Trophoblast cell (in vitro differentiated cells and primary cell): ENCODE results near the gene DHRS2. TPM values are rescaled to one million over a fixed set of nuclear protein-coding genes. Genes with fewer than 3 reads are reported as not detected.

Source experiments
- DNase-seq, 2 donors: peaks; one replicate each; pipeline ENCODE4 v3.0.0-alpha.2; 2016
- H2AFZ ChIP-seq: 2 replicates; pipeline ENCODE4 v1.6.1; 2013; ENCODE audit warnings: low read length, moderate library complexity, mild to moderate bottlenecking; ENCODE audit not compliant: insufficient read depth, poor library complexity
- H2AK5ac ChIP-seq: 2 replicates; pipeline ENCODE4 v1.6.1; 2013; ENCODE audit warnings: mild to moderate bottlenecking, low read length
- H2BK120ac ChIP-seq: 2 replicates; pipeline ENCODE4 v1.6.1; 2013; ENCODE audit warnings: low read length, mild to moderate bottlenecking, moderate library complexity; ENCODE audit not compliant: insufficient read depth, poor library complexity
- H2BK12ac ChIP-seq: 2 replicates; pipeline ENCODE4 v1.6.1; 2013; ENCODE audit warnings: mild to moderate bottlenecking, low read length, moderate library complexity
- H2BK5ac ChIP-seq: 2 replicates; pipeline ENCODE4 v1.6.1; 2013; ENCODE audit warnings: low read length, low read depth, moderate library complexity, mild to moderate bottlenecking; ENCODE audit not compliant: poor library complexity
- H3K14ac ChIP-seq: 2 replicates; pipeline ENCODE4 v1.6.1; 2013; ENCODE audit warnings: mild to moderate bottlenecking, low read length
- H3K18ac ChIP-seq: 2 replicates; pipeline ENCODE4 v1.6.1; 2013; ENCODE audit warnings: mild to moderate bottlenecking, low read length
- H3K23ac ChIP-seq: 2 replicates; pipeline ENCODE4 v1.6.1; 2013; ENCODE audit warnings: low read length
- H3K27ac ChIP-seq: 2 replicates; pipeline ENCODE4 v1.5.1; 2013; ENCODE audit warnings: low read depth, mild to moderate bottlenecking, inconsistent platforms, low read length, moderate library complexity
- H3K27me3 ChIP-seq: 2 replicates; pipeline ENCODE4 v1.6.1; 2013; ENCODE audit warnings: inconsistent platforms, mild to moderate bottlenecking, low read length, moderate library complexity; ENCODE audit not compliant: insufficient read depth
- H3K36me3 ChIP-seq, 2 experiments: 1 replicate in 1 of 2; 2 replicates in 1 of 2; pipeline ENCODE4 v1.6.1; 2013; ENCODE audit warnings: low read length in 2 of 2, mild to moderate bottlenecking in 2 of 2, moderate library complexity in 1 of 2; ENCODE audit not compliant: insufficient read depth in 2 of 2, control insufficient read depth in 1 of 2
- H3K4ac ChIP-seq: 2 replicates; pipeline ENCODE4 v1.6.1; 2013; ENCODE audit warnings: low read depth, mild to moderate bottlenecking, low read length, moderate library complexity
- H3K4me1 ChIP-seq, 2 experiments: 1 replicate in 1 of 2; 2 replicates in 1 of 2; pipeline ENCODE4 v1.6.1; 2013; ENCODE audit warnings: low read length in 2 of 2, mild to moderate bottlenecking in 2 of 2, moderate library complexity in 1 of 2; ENCODE audit not compliant: insufficient read depth in 2 of 2, control insufficient read depth in 1 of 2
- H3K4me2 ChIP-seq: 2 replicates; pipeline ENCODE4 v1.6.1; 2013; ENCODE audit warnings: inconsistent platforms, mild to moderate bottlenecking, low read length, moderate library complexity
- H3K4me3 ChIP-seq: 2 replicates; pipeline ENCODE4 v1.5.1; 2013; ENCODE audit warnings: mild to moderate bottlenecking, low read depth, low read length, inconsistent platforms
- H3K79me1 ChIP-seq: one replicate; pipeline ENCODE4 v1.6.1; 2013; ENCODE audit warnings: low read length
- H3K79me2 ChIP-seq: 2 replicates; pipeline ENCODE4 v1.6.1; 2013; ENCODE audit warnings: low read length, mild to moderate bottlenecking; ENCODE audit not compliant: control insufficient read depth, insufficient read depth, poor library complexity
- H3K9ac ChIP-seq: 2 replicates; pipeline ENCODE4 v1.6.1; 2013; ENCODE audit warnings: mild to moderate bottlenecking, low read length
- H3K9me3 ChIP-seq: 2 replicates; pipeline ENCODE4 v1.6.1; 2013; ENCODE audit warnings: low read depth, mild to moderate bottlenecking, control low read depth, inconsistent platforms, low read length; ENCODE audit not compliant: insufficient read depth
- H4K12ac ChIP-seq: 2 replicates; pipeline ENCODE4 v1.6.1; 2013; ENCODE audit warnings: low read depth, mild to moderate bottlenecking, low read length, moderate library complexity
- H4K8ac ChIP-seq: 2 replicates; pipeline ENCODE4 v1.6.1; 2013; ENCODE audit warnings: low read depth, mild to moderate bottlenecking, low read length, moderate library complexity
- H4K91ac ChIP-seq: one replicate; pipeline ENCODE4 v1.6.1; 2013; ENCODE audit warnings: low read depth, mild to moderate bottlenecking, low read length, moderate library complexity
- WGBS: extraction: QIAGEN DNeasy Blood & Tissue Kit; methylation state at CpG from one replicate; pipeline ENCODE4 v1.1.7; 2013; ENCODE audit warnings: missing lambda C conversion rate; ENCODE audit not compliant: insufficient read length, insufficient coverage; ENCODE audit errors: extremely low coverage; 5-methylcytosine and 5-hydroxymethylcytosine counted together
- polyA plus RNA-seq: library from polyadenylated mRNA; stranded (reverse); fragments of 200-250 nt; gene quantifications from 2 replicates; pipeline ENCODE4 v1.2.3, GENCODE V29; 2013

The DHRS2 gene
- 13.6 and 14.0 TPM in 2 replicates for polyA plus RNA-seq

GRCh38 chr14:23636317-23637211 lies at the start of gene DHRS2:
Gene DHRS2 (plus strand): TSS chr14:23636364. CDS start chr14:23638865, 2,501 bp downstream.
- H3K14ac ChIP-seq, result peak within 1 kb of the TSS; percentile 16
- peaks cover 2% of the 10 kb centered on the region for H3K79me2 ChIP-seq
- H3K27ac ChIP-seq, result no peak within 1 kb of the TSS
- H3K36me3 ChIP-seq, result no peaks in the 10 kb centered on the region
- no peak within 1 kb of the TSS for H2BK5ac ChIP-seq
- peaks cover 2% of the 10 kb centered on the region for H3K9me3 ChIP-seq
- H3K4me1 ChIP-seq, result peaks cover 27 to 41% of the 10 kb centered on the region in 2 experiments
- no peak within 1 kb of the TSS for H4K12ac ChIP-seq
- WGBS, result no CpG with 5 or more reads among the region's 23 CpGs
- H3K4me2 ChIP-seq, result no peak within 1 kb of the TSS
- H2BK120ac ChIP-seq, result no peak within 1 kb of the TSS
- no peak within 1 kb of the TSS for H2AK5ac ChIP-seq
- no peak within 1 kb of the TSS for H4K8ac ChIP-seq
- peak within 1 kb of the TSS; percentile 78 for H4K91ac ChIP-seq
- no peak within 1 kb of the TSS for H3K18ac ChIP-seq
- no peaks in the 10 kb centered on the region for H3K27me3 ChIP-seq
- H3K79me1 ChIP-seq, result peaks cover 24% of the 10 kb centered on the region
- peak in 1 of 2 donors; percentile 27 for DNase-seq
- H2AFZ ChIP-seq, result no peak within 1 kb of the TSS
- H3K9ac ChIP-seq, result no peak within 1 kb of the TSS
- H3K4me3 ChIP-seq, result no peak within 1 kb of the TSS
- peak within 1 kb of the TSS; percentile 23 for H2BK12ac ChIP-seq
- H3K4ac ChIP-seq, result no peak within 1 kb of the TSS
- no peak within 1 kb of the TSS for H3K23ac ChIP-seq

- Histone ChIP-seq H4K12ac (no peak overlapping the region), H4K91ac (no peak overlapping the region), H3K14ac (no peak overlapping the region), H2BK12ac (peak overlapping the region; percentile 13), H3K79me1 (no peaks in the 10 kb centered on the region), H2AK5ac (no peak overlapping the region), H3K4me2 (no peak overlapping the region), H3K4me1 (no peaks in the 10 kb centered on the region), H3K4me3 (no peak overlapping the region), H3K27ac (no peak overlapping the region), H2AFZ (no peak overlapping the region), H2BK5ac (no peak overlapping the region), H3K4ac (no peak overlapping the region), H3K9ac (no peak overlapping the region), H3K79me2 (no peaks in the 10 kb centered on the region), H3K27me3 (no peaks in the 10 kb centered on the region), H3K9me3 (no peaks in the 10 kb centered on the region), H4K8ac (no peak overlapping the region), H3K36me3 (no peaks in the 10 kb centered on the region), H3K18ac (no peak overlapping the region), H2BK120ac (no peak overlapping the region), H3K23ac (no peak overlapping the region)
- no CpG with 5 or more reads among the region's 5 CpGs for WGBS
- DNase-seq, result peak; percentile 89 to 90
Measured at GRCh38 chr14:23588884-23589598, 47.1 kb upstream of the DHRS2 start.

GRCh38 chr14:23589606-23590005 lies 46.6 kb upstream of the DHRS2 start:
- no peak for DNase-seq
- Histone ChIP-seq H4K91ac (no peak overlapping the region), H4K12ac (no peak overlapping the region), H3K4ac (no peak overlapping the region), H3K79me2 (no peaks in the 10 kb centered on the region), H2BK12ac (peak overlapping the region; percentile 13), H2BK120ac (no peak overlapping the region), H3K79me1 (no peaks in the 10 kb centered on the region), H2AK5ac (no peak overlapping the region), H2AFZ (no peak overlapping the region), H3K9me3 (no peaks in the 10 kb centered on the region), H3K9ac (no peak overlapping the region), H3K14ac (no peak overlapping the region), H3K4me3 (no peak overlapping the region), H4K8ac (no peak overlapping the region), H3K4me2 (no peak overlapping the region), H3K27me3 (no peaks in the 10 kb centered on the region), H3K27ac (no peak overlapping the region), H3K4me1 (no peaks in the 10 kb centered on the region), H2BK5ac (no peak overlapping the region), H3K23ac (no peak overlapping the region), H3K36me3 (no peaks in the 10 kb centered on the region), H3K18ac (no peak overlapping the region)
- no CpG with 5 or more reads among the region's 2 CpGs for WGBS

- H3K36me3 ChIP-seq, result no peaks in the 10 kb centered on the region
- no peaks in the 10 kb centered on the region for H3K79me2 ChIP-seq
- no peak overlapping the region for H3K18ac ChIP-seq
- no peak overlapping the region for H2BK120ac ChIP-seq
- peak in 1 of 2 donors; percentile 47 for DNase-seq
- no peak overlapping the region for H2AK5ac ChIP-seq
- no CpG with 5 or more reads among the region's 4 CpGs for WGBS
- H4K12ac ChIP-seq, result no peak overlapping the region
- H4K91ac ChIP-seq, result no peak overlapping the region
- H3K79me1 ChIP-seq, result no peaks in the 10 kb centered on the region
- H4K8ac ChIP-seq, result no peak overlapping the region
- H3K27ac ChIP-seq, result no peak overlapping the region
- no peak overlapping the region for H2BK12ac ChIP-seq
- H3K9ac ChIP-seq, result no peak overlapping the region
- no peaks in the 10 kb centered on the region for H3K9me3 ChIP-seq
- H2BK5ac ChIP-seq, result no peak overlapping the region
- no peak overlapping the region for H3K4me2 ChIP-seq
- H3K4ac ChIP-seq, result no peak overlapping the region
- H2AFZ ChIP-seq, result no peak overlapping the region
- H3K4me1 ChIP-seq, result no peaks in the 10 kb centered on the region
- no peak overlapping the region for H3K23ac ChIP-seq
- no peaks in the 10 kb centered on the region for H3K27me3 ChIP-seq
- no peak overlapping the region for H3K4me3 ChIP-seq
- no peak overlapping the region for H3K14ac ChIP-seq
Measured at GRCh38 chr14:23590198-23590597, 46.0 kb upstream of the DHRS2 start.
